HepG2 (cell line): ENCODE results near the gene TP53TG5. TPM values are rescaled to one million over a fixed set of nuclear protein-coding genes. Genes with fewer than 3 reads are reported as not detected.
A peak's percentile ranks its signal among the peaks of the same experiment; 100 is the strongest.

Source experiments
- CBFB ChIP-seq: sonication (generic); formaldehyde crosslinking; IDR thresholded peaks from 2 replicates; pipeline ENCODE4 v1.4.0; 2020; ENCODE audit warnings: missing genetic modification reagents
- ELF1 ChIP-seq: sonication (generic); formaldehyde crosslinking; IDR thresholded peaks from 2 replicates; pipeline ENCODE4 v1.4.0; 2020; ENCODE audit warnings: missing genetic modification reagents
- ERF ChIP-seq: IDR thresholded peaks from 2 replicates; pipeline ENCODE4 v1.6.1; 2018; ENCODE audit warnings: missing biosample characterization, missing genetic modification reagents
- GPN1 ChIP-seq: sonication (generic); formaldehyde crosslinking; IDR thresholded peaks from 2 replicates; pipeline ENCODE4 v1.5.1; 2020; ENCODE audit warnings: missing genetic modification reagents, borderline replicate concordance
- HDAC2 ChIP-seq: sonication (generic); formaldehyde crosslinking; IDR thresholded peaks from 2 replicates; pipeline ENCODE4 v1.4.0; 2020; ENCODE audit warnings: missing genetic modification reagents
- HMGA1 ChIP-seq: sonication (generic); formaldehyde crosslinking; conservative IDR thresholded peaks from 2 replicates; pipeline ENCODE4 v1.4.0; 2020; ENCODE audit warnings: missing genetic modification reagents
- KLF9 ChIP-seq: IDR thresholded peaks from 2 replicates; pipeline ENCODE4 v1.6.1; 2016; ENCODE audit warnings: low read depth
- KMT2A ChIP-seq: sonication (generic); formaldehyde crosslinking; IDR thresholded peaks from 2 replicates; pipeline ENCODE4 v1.4.0; 2020; ENCODE audit warnings: missing genetic modification reagents
- MYNN ChIP-seq: sonication (generic); formaldehyde crosslinking; IDR thresholded peaks from 2 replicates; pipeline ENCODE4 v1.4.0; 2020; ENCODE audit warnings: mild to moderate bottlenecking, low read depth, missing genetic modification reagents
- NAIF1 ChIP-seq: sonication (generic); formaldehyde crosslinking; IDR thresholded peaks from 2 replicates; pipeline ENCODE4 v1.5.0; 2020; ENCODE audit warnings: mild to moderate bottlenecking, missing genetic modification reagents, borderline replicate concordance
- PLRG1 ChIP-seq: fragments of 450-650 bp; conservative IDR thresholded peaks from 2 replicates; pipeline ENCODE4 v1.6.1; 2016
- PRPF4 ChIP-seq: fragments of 200-400 bp; formaldehyde crosslinking; IDR thresholded peaks from 2 replicates; pipeline ENCODE4 v1.6.1; 2016; ENCODE audit warnings: low read length, low read depth; ENCODE audit not compliant: poor library complexity, severe bottlenecking
- RARG ChIP-seq: sonication (generic); formaldehyde crosslinking; IDR thresholded peaks from 2 replicates; pipeline ENCODE4 v1.4.0; 2020; ENCODE audit warnings: low read depth, mild to moderate bottlenecking, missing genetic modification reagents
- RBM22 ChIP-seq: fragments of 200-400 bp; formaldehyde crosslinking; optimal IDR thresholded peaks from 2 replicates; pipeline ENCODE3; 2017; ENCODE audit warnings: mild to moderate bottlenecking, low read length, moderate library complexity
- SCMH1 ChIP-seq: sonication (generic); formaldehyde crosslinking; IDR thresholded peaks from 2 replicates; pipeline ENCODE4 v1.9.0; 2021; ENCODE audit warnings: missing genetic modification reagents, mild to moderate bottlenecking, borderline replicate concordance
- SIX4 ChIP-seq: sonication (generic); formaldehyde crosslinking; IDR thresholded peaks from 2 replicates; pipeline ENCODE4 v1.4.0; 2020; ENCODE audit warnings: missing genetic modification reagents
- TCF12 ChIP-seq, 2 experiments: fragments of 450-650 bp in 1 of 2; sonication (generic) in 1 of 2; formaldehyde crosslinking in 1 of 2; IDR thresholded peaks; 2 replicates each; pipeline versions ENCODE4 v1.6.1 to v1.8.0; 2017 to 2022; ENCODE audit warnings: antibody characterized with exemption in 1 of 2, mild to moderate bottlenecking in 1 of 2, missing genetic modification reagents in 1 of 2, moderate library complexity in 1 of 2
- TRIM24 ChIP-seq: sonication (generic); formaldehyde crosslinking; IDR thresholded peaks from 2 replicates; pipeline ENCODE4 v1.8.0; 2022; ENCODE audit warnings: mild to moderate bottlenecking, missing genetic modification reagents
- ZNF230 ChIP-seq: sonication (generic); formaldehyde crosslinking; IDR thresholded peaks from 2 replicates; pipeline ENCODE4 v1.4.0; 2020; ENCODE audit warnings: mild to moderate bottlenecking, missing genetic modification reagents
- ZNF24 ChIP-seq: fragments of 450-650 bp; IDR thresholded peaks from 2 replicates; pipeline ENCODE4 v1.6.1; 2017; ENCODE audit warnings: antibody characterized with exemption, mild to moderate bottlenecking
- ZNF253 ChIP-seq: sonication (generic); formaldehyde crosslinking; IDR thresholded peaks from 2 replicates; pipeline ENCODE4 v1.8.0; 2022; ENCODE audit warnings: mild to moderate bottlenecking, missing genetic modification reagents, borderline replicate concordance
- ZNF292 ChIP-seq: sonication (generic); formaldehyde crosslinking; IDR thresholded peaks from 2 replicates; pipeline ENCODE4 v1.8.1; 2022; ENCODE audit warnings: mild to moderate bottlenecking, low read depth, missing genetic modification reagents, borderline replicate concordance
- ZNF549 ChIP-seq: sonication (generic); formaldehyde crosslinking; IDR thresholded peaks from 2 replicates; pipeline ENCODE4 v1.5.0; 2020; ENCODE audit warnings: missing genetic modification reagents
- ZNF567 ChIP-seq: sonication (generic); formaldehyde crosslinking; IDR thresholded peaks from 2 replicates; pipeline ENCODE4 v1.8.1; 2023; ENCODE audit warnings: mild to moderate bottlenecking, missing genetic modification reagents, borderline replicate concordance
- ZNF614 ChIP-seq: IDR thresholded peaks from 2 replicates; pipeline ENCODE4 v1.6.1; 2018; ENCODE audit warnings: missing biosample characterization, missing genetic modification reagents, inconsistent platforms, borderline replicate concordance
- ZZZ3 ChIP-seq: sonication (generic); formaldehyde crosslinking; IDR thresholded peaks from 2 replicates; pipeline ENCODE4 v1.4.0; 2020; ENCODE audit warnings: missing genetic modification reagents, mild to moderate bottlenecking, borderline replicate concordance
- polyA plus RNA-seq, 8 experiments: library from polyadenylated mRNA; depleted of rRNA in 3 of 8; stranded (reverse) in 7 of 8; unstranded in 1 of 8; fragments of >200 nt; fragmentation: Illumina TruSeq in 4 of 8; extraction: Trizol in 4 of 8; gene quantifications; 2 replicates each; pipeline versions ENCODE4 v1.2.1 to v1.2.3, GENCODE V29; 2011 to 2016; ENCODE audit warnings: low read depth in 4 of 8, missing spikeins in 1 of 8, mixed read lengths in 1 of 8; ENCODE audit not compliant: insufficient read depth in 1 of 8
- total RNA-seq, 5 experiments: library from RNA; depleted of rRNA; stranded (reverse); fragments of >200 nt; fragmentation: Illumina TruSeq; extraction: Trizol; gene quantifications; 2 replicates each; pipeline ENCODE4 v1.2.3, GENCODE V29; 2016; ENCODE audit warnings: low read depth in 1 of 5
- TF ChIP-seq, protein P1 (sequence below): sonication (generic); formaldehyde crosslinking; IDR thresholded peaks from 2 replicates; pipeline ENCODE4 v1.8.0; 2022; ENCODE audit warnings: missing genetic modification reagents, mild to moderate bottlenecking, moderate library complexity, borderline replicate concordance
- TF ChIP-seq, protein P2 (sequence below): sonication (generic); formaldehyde crosslinking; IDR thresholded peaks from 2 replicates; pipeline ENCODE4 v1.4.0; 2020; ENCODE audit warnings: mild to moderate bottlenecking, missing genetic modification reagents

Gene TP53TG5
- total and polyA plus RNA-seq, 2 of the 13 experiments (the other 11 are each of a cell fraction or from before 2014, with no cell fraction given) = 0.11 TPM; not detected in 1

DNA sequence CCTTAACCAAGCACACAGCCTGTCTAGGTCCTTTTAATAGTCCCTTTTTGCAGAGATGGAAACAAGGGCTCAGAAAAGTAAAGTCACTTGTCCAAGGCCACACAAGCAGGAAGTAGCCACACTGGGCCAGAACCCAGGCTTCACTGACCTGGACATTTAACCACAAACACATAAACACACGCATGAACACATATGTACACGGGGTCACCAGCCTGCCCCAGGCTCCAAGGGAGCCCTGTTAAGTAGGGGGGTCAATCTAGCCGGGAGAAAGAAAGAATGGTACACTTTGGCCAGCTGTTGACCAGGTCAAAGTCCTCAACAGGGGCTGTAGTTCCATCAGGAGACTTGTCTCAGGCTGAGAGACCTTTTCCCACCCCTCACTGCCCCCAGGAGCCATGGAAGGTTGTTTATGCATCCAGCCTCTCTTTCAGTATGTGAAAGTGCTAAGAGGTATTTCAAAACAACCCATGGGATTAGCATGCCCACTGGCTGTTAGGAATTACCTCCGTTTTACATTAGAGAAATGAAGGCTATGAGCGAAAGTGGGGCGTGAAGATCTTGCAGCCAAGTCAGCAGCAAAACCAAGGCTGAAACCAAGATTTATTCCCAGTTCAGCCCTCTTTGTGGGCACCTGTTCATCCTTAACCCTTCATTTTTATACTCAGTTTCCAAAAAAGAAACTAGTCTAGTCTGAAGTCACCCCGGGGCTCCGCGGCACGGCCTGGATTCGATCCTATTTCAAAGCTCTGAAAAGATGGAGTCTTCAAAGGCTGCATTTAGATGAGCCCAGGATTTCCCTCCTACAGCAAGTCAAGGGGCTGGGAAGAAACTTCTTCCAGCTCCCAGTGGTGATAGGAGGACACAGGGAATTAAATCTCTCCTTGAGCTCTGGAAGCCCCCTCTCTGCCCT is 39.7 kb downstream of the TP53TG5 start (continued):
- TF ChIP-seq ZNF253 (CRISPR knock-in tag) (no peak), RARG (no peak), HMGA1 (no peak), HDAC2 (CRISPR knock-in tag) (peak; percentile 68; the same call in 1 of the 2 replicates), GPN1 (CRISPR knock-in tag) (no peak), ZNF567 (0 out of 2 replicates have a peak, but pooled peaks have one; percentile 9), CBFB (CRISPR knock-in tag) (0 out of 2 replicates have a peak, but pooled peaks have one; percentile 42), ZZZ3 (CRISPR knock-in tag) (no peak), MYNN (CRISPR knock-in tag) (peak; percentile 71; the same call in 1 of the 2 replicates), RBM22 (peak; percentile 20), SCMH1 (CRISPR knock-in tag) (no peak), ZNF614 (CRISPR knock-in tag) (peak; percentile 53; the same call in 1 of the 2 replicates), ERF (CRISPR knock-in tag) (peak; percentile 77), TCF12 (IDR thresholded peaks at IDR 0.05) (no peak), TCF12 (CRISPR knock-in tag; IDR thresholded peaks at IDR 0.05) (no peak), KLF9 (CRISPR knock-in tag) (no peak), ZNF292 (CRISPR knock-in tag) (no peak), SIX4 (CRISPR knock-in tag) (no peak), PLRG1 (no peak), ZNF230 (CRISPR knock-in tag) (no peak; the same call in 1 of the 2 replicates), NAIF1 (no peak), TRIM24 (no peak), ELF1 (peak; percentile 60; the same call in 1 of the 2 replicates), PRPF4 (no peak), KMT2A (CRISPR knock-in tag) (peak; percentile 37; the same call in 1 of the 2 replicates), ZNF24 (no peak), ZNF549 (no peak)
- TF ChIP-seq, protein P1, sequence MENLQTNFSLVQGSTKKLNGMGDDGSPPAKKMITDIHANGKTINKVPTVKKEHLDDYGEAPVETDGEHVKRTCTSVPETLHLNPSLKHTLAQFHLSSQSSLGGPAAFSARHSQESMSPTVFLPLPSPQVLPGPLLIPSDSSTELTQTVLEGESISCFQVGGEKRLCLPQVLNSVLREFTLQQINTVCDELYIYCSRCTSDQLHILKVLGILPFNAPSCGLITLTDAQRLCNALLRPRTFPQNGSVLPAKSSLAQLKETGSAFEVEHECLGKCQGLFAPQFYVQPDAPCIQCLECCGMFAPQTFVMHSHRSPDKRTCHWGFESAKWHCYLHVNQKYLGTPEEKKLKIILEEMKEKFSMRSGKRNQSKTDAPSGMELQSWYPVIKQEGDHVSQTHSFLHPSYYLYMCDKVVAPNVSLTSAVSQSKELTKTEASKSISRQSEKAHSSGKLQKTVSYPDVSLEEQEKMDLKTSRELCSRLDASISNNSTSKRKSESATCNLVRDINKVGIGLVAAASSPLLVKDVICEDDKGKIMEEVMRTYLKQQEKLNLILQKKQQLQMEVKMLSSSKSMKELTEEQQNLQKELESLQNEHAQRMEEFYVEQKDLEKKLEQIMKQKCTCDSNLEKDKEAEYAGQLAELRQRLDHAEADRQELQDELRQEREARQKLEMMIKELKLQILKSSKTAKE (CRISPR knock-in tag) = no peak
- TF ChIP-seq, protein P2, sequence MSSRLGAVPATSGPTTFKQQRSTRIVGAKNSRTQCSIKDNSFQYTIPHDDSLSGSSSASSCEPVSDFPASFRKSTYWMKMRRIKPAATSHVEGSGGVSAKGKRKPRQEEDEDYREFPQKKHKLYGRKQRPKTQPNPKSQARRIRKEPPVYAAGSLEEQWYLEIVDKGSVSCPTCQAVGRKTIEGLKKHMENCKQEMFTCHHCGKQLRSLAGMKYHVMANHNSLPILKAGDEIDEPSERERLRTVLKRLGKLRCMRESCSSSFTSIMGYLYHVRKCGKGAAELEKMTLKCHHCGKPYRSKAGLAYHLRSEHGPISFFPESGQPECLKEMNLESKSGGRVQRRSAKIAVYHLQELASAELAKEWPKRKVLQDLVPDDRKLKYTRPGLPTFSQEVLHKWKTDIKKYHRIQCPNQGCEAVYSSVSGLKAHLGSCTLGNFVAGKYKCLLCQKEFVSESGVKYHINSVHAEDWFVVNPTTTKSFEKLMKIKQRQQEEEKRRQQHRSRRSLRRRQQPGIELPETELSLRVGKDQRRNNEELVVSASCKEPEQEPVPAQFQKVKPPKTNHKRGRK (CRISPR knock-in tag) = no peak
